Bronchial epithelial cell (primary cell): Measurements from ENCODE around the gene ALDH1A1. TPM values are rescaled to one million over a fixed set of nuclear protein-coding genes. Genes with fewer than 3 reads are reported as not detected.

Source experiments
- DNase-seq: peaks from one replicate; pipeline ENCODE4 v3.0.0-alpha.2; 2010; ENCODE audit warnings: low read depth
- FAIRE-seq: peaks from 2 replicates; lab custom pipeline; 2011; peaks lifted over from hg19 to GRCh38; lab: Jason Lieb, UNC
- H3K27me3 ChIP-seq: 2 replicates; pipeline ENCODE4 v1.5.1; 2011; ENCODE audit warnings: low read length; ENCODE audit not compliant: control insufficient read depth, insufficient read depth
- H3K36me3 ChIP-seq: 2 replicates; pipeline ENCODE4 v1.5.1; 2011; ENCODE audit warnings: low read length; ENCODE audit not compliant: control insufficient read depth, insufficient read depth
- H3K4me3 ChIP-seq: 2 replicates; pipeline ENCODE4 v1.5.1; 2011; ENCODE audit warnings: mild to moderate bottlenecking, low read depth, low read length, control low read depth
- total RNA-seq: library from RNA; depleted of rRNA; stranded (reverse); fragments of >200 nt; gene quantifications from 2 replicates; pipeline ENCODE4 v1.2.1, GENCODE V29; 2014
- TF ChIP-seq, protein P1 (sequence below): IDR thresholded peaks from 2 replicates; pipeline ENCODE4 v1.5.1; 2011; ENCODE audit warnings: mild to moderate bottlenecking, moderate library complexity, low read length, control low read depth, inconsistent platforms; ENCODE audit not compliant: insufficient read depth, severe bottlenecking

The ALDH1A1 gene
- total RNA-seq, 1 donor from 2014 or later, result 5.0 TPM

DNA sequence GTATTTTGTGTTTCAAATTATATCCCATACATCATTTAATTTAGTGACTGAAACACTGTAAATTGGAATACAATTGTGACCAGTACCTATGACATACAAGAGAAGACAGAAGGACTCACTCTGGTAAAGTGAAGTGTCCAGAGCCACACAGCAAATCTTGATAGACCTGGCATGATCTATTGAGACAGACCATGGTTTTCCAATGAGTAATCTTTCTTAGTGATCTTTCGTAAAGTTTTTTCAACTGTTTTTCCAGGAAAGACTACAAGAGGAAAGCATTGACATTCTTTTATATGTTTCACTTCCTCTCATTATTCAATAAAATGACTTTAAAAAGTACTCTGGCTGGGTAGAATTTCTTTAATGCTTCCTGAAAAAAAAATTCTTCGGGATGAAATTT, 43.3 kb upstream of the ALDH1A1 start:
- FAIRE-seq, result no peak

DNA sequence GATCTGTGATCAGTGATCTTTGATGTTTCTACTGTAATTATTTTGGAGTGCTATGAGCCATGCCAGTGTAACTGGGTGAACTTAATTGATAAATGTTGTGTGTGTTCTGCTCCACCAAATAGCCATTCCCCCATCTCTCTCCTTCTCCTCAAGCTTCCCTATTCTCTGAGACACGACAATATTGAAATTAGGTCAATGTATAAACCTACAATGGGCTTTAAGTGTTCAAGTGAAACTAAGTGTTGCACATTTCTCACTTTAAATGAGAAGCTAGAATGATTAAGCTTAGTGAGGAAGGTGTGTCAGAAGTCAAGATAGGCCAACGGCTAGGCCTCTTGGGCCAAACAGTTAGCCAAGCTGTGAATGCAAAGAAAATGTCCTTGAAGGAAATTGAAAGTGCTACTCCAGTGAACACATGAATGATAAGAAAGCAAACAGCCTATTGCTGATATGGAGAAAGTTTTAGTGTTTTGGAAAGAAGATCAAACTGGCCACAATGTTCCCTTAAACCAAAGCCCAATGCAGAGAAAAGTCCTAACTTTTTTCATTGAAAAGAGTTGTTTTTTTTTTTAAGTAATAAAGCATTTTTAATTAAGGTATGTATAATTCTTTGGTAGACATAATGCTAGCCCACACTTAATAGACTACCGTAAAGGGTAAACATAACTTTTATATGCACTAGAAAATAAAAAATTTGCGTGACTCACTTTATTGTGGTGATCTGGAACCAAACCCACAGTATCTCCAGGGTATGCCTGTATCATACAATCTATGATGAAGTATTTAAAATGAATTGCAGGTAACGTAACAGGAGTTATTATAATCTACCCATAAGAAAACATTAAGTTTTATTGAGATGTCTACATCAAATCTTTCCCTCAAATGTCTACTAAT, 42.5 kb upstream of the ALDH1A1 start:
- DNase-seq (no peak), FAIRE-seq (no peak)
- no peaks in the 10 kb centered on the region for H3K27me3 ChIP-seq
- no peak overlapping the region for H3K4me3 ChIP-seq
- no peaks in the 10 kb centered on the region for H3K36me3 ChIP-seq
- TF ChIP-seq, protein P1, sequence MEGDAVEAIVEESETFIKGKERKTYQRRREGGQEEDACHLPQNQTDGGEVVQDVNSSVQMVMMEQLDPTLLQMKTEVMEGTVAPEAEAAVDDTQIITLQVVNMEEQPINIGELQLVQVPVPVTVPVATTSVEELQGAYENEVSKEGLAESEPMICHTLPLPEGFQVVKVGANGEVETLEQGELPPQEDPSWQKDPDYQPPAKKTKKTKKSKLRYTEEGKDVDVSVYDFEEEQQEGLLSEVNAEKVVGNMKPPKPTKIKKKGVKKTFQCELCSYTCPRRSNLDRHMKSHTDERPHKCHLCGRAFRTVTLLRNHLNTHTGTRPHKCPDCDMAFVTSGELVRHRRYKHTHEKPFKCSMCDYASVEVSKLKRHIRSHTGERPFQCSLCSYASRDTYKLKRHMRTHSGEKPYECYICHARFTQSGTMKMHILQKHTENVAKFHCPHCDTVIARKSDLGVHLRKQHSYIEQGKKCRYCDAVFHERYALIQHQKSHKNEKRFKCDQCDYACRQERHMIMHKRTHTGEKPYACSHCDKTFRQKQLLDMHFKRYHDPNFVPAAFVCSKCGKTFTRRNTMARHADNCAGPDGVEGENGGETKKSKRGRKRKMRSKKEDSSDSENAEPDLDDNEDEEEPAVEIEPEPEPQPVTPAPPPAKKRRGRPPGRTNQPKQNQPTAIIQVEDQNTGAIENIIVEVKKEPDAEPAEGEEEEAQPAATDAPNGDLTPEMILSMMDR, result no peak

More for the DNA sequence above, 43.3 kb upstream of the ALDH1A1 start:
- Histone ChIP-seq H3K4me3 (no peak overlapping the region), H3K27me3 (no peaks in the 10 kb centered on the region), H3K36me3 (no peaks in the 10 kb centered on the region)
- DNase-seq, result peak; percentile 20
- TF ChIP-seq, protein P1, result no peak

DNA sequence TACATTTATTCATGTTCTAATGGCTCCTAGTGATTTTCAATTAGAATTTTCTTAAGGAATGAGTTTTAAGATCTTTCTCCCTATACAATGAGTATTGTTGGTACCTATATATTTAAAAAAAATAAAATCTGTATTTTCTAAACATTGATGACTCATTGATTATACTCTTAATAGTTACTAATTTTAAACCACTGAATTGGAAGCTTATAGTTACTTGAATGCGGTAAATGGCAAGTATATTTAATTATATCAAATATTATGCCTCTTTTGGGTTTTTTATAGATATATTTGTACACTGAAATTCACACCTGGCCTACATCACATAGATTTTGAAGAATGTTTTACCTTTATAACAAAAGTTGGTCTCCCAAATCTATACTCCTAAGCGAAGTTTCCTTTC, 38.9 kb upstream of the ALDH1A1 start:
- H3K4me3 ChIP-seq, result no peak overlapping the region
- TF ChIP-seq, protein P1, result no peak
- FAIRE-seq (no peak), DNase-seq (no peak)
- no peaks in the 10 kb centered on the region for H3K36me3 ChIP-seq
- no peaks in the 10 kb centered on the region for H3K27me3 ChIP-seq

DNA sequence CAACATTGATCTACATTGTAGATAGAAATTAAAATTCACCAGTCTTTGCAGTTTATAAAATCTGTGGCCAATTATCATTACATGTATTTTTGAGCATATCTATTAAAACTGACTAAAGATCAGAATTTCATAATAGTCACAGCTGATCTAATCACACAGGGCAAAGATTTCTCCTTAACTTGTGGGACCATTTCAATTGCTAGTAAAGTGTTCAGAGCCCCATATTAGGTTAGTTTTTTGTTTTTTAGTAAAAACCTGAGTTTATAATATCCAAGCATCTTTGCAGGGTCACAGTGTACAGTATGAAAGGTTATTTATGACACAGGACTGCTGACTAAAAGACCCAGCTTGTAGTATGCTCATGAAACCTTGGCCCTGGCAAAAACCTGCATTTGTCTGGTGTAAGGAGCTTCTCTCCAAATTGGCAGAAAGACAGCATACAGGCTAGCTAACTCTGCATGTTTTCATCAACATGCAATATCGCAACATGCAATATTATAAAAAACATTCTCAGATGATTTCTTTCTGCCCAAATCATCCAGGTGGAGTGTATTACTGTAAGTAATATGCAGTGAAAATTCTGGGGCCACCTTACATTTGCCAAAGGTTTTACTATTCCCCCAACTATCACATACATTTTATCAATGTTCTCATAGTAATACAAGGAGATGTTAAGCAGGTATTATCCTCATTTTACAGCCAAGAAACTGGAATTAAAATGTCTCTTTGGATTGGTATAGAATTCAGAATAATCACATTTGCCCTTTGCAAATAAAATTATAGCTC, 37.7 kb upstream of the ALDH1A1 start:
- no peaks in the 10 kb centered on the region for H3K36me3 ChIP-seq
- no peak overlapping the region for H3K4me3 ChIP-seq
- H3K27me3 ChIP-seq, result no peaks in the 10 kb centered on the region
- FAIRE-seq (no peak), DNase-seq (no peak)
- TF ChIP-seq, protein P1, result no peak

DNA sequence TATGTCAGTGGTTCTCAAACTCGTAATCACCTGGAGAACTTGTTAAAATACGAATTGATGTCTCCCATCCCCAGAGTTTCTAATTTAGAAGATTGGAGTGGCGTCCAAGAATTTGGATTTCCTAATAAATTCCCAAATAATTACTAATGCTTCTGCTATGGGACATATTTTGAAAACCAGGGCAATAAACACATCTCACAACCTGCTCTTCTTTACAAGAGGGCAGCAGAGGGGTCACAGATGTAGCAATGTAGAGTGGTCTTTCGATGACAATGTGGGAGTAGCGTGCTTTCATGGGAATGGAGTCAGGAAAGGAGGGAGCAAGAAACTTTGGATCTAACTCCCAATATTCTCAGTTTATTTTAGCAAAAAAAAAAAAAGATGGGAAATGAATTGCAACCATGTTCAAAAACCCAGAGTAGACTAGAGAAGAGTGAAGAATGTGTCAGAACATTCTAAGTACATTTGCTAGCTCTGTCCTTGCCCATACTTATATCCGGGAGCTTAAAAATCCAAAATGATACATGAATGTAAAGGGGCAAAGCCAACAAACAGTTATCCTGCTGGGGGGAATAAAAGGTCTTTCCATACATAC, 33.8 kb upstream of the ALDH1A1 start:
- no peaks in the 10 kb centered on the region for H3K27me3 ChIP-seq

More for the DNA sequence above, 33.8 kb upstream of the ALDH1A1 start:
- TF ChIP-seq, protein P1, result no peak
- Histone ChIP-seq H3K36me3 (no peaks in the 10 kb centered on the region), H3K4me3 (no peak overlapping the region)
- no peak for FAIRE-seq
- no peak for DNase-seq
